MM.1S (cell line): ENCODE results near the gene CRHBP.

Experiments used
- CTCF ChIP-seq: fragments of 300-600 bp; sonication (generic); IDR thresholded peaks from 2 replicates; pipeline ENCODE4 v1.5.1; 2016; ENCODE audit warnings: antibody characterized with exemption, low read length, mixed read lengths
- EZH2phosphoT487 ChIP-seq: fragments of 300-600 bp; sonication (generic); IDR thresholded peaks from 2 replicates; pipeline ENCODE4 v1.6.1; 2018; ENCODE audit warnings: antibody characterized with exemption, low read length

- TF ChIP-seq CTCF (no peak), EZH2phosphoT487 (no peak)
These were observed 26.3 kb upstream of the CRHBP start for GRCh38 chr5:76926329-76927105.
